ENCODE data around the gene ARMCX1.
A peak's percentile ranks its signal among the peaks of the same experiment; 100 is the strongest.
"Not testable (repeated sequence)": the region's sequence is repeated elsewhere in the genome, so short reads cannot be mapped to it uniquely, and the experiment has no call there.

Gene ARMCX1

DNA sequence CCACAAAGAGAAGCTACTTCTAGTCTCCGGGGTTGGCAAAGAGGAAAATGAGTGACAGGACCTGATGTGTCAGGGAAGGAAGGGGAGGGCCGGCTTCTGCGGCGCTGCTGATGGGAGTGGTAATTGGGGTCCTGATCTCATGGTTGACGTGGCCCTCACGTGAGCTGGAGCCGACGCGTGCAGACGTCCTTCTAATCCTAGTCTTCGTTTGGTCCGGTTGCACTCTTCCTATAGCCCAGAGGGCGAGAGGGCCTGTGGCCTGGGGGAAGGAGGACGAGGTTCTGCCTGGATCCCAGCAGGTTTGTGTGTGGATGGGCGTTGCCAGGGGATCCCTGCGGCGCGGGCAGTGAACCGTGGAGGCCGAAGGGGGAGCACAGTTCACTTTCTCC is at the start of gene ARMCX1:
ARMCX1 (plus strand) TSS at position 186 of the 389 bp plus-strand sequence. CDS start 2,384 bp downstream, outside the sequence.
- DNase-seq (ENCODE audit: insufficient read length, low spot score) (no peak), FAIRE-seq (no peak)

DNA sequence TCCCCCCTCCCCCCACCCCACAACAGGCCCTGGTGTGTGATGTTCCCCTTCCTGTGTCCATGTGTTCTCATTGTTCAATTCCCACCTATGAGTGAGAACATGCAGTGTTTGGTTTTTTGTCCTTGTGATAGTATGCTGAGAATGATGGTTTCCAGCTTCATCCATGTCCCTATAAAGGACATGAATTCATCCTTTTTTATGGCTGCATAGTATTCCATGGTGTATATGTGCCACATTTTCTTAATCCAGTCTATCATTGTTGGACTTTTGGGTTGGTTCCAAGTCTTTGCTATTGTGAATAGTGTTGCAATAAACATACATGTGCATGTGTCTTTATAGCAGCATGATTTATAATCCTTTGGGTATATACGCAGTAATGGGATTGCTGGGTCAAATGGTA is 47.4 kb upstream of the ARMCX1 start:
- DNase-seq (ENCODE audit: insufficient read length, low spot score); FAIRE-seq: not testable (repeated sequence)

DNA sequence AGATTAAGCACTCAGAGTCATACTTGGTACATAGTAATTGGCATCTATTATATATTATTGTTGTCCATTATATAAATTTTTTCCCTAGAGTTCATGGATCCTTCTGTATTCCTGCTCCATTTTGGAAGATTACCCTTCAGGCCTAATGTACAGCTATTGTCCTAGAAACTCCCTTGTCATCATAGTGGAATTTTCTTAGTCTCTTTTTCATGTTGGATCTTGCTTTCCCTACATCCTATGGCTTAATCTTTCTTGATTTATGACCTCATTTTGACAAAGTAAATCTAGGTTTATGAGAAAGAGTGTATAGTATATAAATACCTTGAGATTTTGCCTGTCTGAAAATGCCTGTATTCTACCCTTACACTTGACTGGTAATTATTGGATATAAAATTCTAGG is 43.0 kb upstream of the ARMCX1 start:
- DNase-seq (ENCODE audit: insufficient read length, low spot score): no peak
- no peak for FAIRE-seq

DNA sequence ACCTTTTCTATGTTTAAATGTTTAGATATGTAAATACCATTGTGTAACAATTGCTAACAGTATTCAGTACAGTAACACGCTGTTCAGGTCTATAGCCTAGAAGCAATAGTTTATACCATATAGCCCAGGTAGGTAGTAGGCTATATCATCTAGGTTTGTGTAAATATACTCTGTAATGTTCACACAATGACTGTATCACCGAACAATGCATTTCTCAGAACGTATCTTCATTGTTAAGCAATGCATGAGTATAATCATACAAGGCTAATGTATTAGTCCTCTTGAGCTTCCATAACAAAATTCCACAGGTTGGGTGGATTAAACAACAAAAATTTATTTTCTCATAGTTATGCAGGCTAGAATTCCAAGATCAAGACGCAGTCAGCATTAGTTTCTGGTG is 42.4 kb upstream of the ARMCX1 start:
- FAIRE-seq: no peak
- no peak for DNase-seq (ENCODE audit: insufficient read length, low spot score)

DNA sequence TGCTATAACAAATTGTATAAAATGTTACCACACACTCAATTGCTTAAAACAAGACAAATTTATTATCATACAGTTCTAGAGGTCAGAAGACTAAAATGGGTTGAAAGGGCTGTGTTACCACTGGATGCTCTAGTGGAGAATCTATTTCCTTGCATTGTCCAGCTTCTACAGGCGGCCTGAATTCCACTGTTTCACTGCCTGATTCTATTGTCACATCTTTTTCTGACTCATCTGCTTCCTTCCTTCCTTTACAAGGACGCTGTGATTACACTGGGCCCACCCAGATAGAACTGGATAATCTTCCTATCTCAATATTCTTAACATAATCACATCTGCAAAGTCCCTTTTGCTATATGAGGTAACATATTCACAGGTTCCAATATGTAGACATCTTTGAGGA is 19.4 kb upstream of the ARMCX1 start:
- DNase-seq (ENCODE audit: insufficient read length, low spot score) (no peak), FAIRE-seq (no peak)

DNA sequence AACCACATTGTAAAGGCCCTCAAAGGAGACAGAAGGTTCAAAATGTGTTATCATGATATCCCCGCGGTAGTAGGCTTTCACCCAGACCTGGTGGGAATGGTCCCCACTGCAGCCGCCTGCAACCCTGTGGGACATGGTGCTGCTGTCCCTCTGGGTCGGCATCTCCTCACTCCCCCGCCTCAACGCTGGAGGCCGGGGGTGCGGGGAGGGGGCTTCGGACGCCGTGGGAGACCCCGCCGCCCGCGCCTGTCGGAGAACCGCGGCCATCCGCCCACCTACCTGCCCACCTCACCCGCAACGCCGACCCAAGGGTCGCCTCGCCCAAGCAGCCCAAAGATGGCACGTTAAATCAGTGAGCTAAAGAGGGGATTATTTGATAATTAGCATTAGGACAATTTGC is 11.2 kb upstream of the ARMCX1 start:
- no peak for DNase-seq (ENCODE audit: insufficient read length, low spot score)
- no peak for FAIRE-seq

DNA sequence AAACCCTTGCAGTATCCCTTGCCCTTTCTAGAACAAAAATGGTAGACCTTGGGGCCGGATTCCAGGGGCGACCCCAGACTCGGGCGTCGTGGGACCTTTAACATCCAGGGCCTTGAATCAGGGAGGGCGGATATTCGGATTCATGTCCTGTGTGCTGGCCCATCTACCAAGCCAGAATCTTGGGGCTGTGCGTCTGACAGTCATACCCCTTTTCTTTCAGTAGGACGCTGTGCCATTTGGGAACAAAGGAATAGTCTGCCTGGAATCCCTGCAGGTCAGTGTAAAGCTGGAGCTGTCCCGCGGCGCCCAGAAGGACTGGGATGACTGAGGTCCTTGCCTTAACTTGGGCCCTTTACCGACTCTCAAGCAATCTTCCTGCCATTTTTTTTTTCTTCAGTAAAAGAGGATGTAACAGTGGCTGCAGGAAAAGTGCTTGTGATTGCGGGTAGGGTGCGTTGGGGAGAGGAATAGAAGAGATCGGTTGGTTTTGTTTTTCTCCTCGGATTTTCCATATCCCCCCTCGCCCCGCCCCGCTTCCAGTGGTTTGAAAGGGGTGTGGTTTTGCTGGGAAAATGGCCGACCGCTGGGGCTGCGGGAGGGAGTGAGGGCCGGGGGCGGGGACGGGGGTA is 518 bp downstream of the ARMCX1 start:
- FAIRE-seq (no peak), DNase-seq (ENCODE audit: insufficient read length, low spot score) (no peak)

DNA sequence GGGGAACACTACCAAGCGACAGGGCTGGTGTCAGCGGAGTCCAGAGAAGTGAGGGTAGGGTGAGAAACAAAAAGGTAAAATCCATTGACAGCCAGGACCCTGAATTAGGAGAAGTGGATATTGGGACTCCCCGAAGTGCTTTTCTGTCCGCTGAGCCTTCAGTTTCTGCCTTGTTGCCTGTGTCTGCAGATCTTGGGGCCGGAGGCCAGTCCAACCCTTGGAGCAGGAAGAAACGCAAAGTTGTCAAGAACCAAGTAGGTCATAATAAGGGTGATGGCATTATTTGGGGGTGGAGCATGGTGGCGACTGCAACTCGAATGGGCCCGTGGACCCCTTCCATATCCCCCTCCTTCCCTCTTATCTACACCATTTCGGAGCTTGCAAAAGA is 1.0 kb downstream of the ARMCX1 start:
- FAIRE-seq (no peak), DNase-seq (ENCODE audit: insufficient read length, low spot score) (no peak)

DNA sequence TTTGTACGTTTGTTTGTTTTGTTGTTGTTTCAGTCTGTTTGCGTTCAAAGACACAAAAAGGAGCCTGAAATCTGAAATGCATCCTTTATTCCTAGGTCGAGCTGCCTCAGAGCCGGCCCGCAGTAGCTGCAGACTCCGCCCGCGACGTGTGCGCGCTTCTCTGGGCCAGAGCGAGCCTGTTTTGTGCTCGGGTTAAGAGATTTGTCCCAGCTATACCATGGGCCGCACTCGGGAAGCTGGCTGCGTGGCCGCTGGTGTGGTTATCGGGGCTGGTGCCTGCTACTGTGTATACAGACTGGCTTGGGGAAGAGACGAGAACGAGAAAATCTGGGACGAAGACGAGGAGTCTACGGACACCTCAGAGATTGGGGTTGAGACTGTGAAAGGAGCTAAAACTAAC is 2.4 kb downstream of the ARMCX1 start:
- DNase-seq (ENCODE audit: insufficient read length, low spot score) (no peak), FAIRE-seq (no peak)

DNA sequence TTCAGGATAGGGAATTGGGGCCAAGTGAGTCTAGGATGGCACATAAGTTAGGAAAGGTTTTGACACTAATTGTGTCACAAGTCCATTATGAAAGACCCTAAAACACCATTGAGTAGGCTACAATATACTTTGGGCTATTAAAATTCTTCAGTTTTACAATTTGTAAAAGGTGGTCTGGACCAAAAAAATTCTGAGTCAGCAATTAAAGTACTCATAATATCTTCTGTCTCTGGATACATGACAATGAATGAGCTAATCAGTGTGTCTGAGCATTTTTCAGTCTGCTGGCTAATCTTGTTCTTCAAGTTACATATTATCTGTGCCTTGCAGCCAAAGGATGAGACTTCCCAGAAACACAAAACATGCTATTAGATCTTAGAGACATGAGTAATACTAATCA is 14.3 kb downstream of the ARMCX1 start:
- FAIRE-seq (no peak), DNase-seq (ENCODE audit: insufficient read length, low spot score) (no peak)

DNA sequence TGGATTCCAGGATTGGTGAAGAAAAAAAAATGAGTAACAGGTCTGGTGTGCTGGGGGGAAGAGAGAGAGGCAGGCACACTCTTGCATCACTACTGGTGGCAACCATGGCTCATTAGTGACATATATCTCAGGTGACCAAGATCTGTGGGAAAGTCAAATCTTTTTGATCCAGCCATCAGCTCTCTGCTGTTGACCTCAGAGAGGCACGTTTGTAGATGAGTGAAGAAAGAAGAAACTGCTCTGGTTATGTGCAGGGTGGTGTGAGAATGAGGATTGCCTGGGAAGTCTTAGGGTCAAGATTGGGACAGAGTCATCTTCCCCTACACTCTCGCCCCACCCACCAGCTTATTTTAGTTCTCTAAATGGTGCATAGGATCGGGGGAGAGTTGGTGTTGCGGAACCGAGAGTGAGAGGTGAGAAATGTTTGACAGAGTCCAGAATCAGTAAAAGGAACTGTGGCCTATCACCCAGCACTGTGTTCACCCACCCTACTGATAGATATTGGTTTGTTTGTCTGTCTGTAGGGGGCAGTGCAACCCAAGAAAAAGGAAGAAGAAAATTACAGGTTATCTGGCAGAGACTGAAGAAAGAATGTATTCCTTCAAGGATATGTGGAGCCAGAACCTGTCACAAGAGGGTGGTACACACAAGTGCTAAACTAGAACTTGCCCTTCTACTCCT is 45.5 kb downstream of the ARMCX1 start:
- peak; percentile 32 for DNase-seq (ENCODE audit: insufficient read length, low spot score)

DNA sequence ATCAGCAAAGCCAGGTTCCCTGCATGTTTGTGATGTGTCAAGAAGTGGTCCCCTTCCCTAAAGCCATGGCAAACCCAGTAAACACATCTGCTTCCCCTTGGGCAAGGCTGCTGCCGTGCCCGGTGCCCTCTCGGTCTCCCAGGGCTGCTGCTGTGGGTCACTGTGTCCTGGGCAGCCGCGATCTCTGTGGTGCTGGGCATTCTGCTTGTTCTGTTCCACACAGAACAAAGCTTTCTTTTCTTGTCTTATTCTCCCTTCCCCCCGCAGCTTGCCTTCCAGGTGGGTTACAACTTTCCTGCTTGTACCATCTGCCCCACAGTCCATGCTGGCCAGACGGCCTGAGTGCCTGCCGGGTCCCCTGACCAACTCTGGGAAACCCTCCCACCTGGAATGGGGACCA is 49.2 kb downstream of the ARMCX1 start:
- FAIRE-seq: peak; percentile 48
- not testable (repeated sequence) for DNase-seq (ENCODE audit: insufficient read length, low spot score)

More for the DNA sequence above, 45.5 kb downstream of the ARMCX1 start:
- FAIRE-seq: peak; percentile 100

DNA sequence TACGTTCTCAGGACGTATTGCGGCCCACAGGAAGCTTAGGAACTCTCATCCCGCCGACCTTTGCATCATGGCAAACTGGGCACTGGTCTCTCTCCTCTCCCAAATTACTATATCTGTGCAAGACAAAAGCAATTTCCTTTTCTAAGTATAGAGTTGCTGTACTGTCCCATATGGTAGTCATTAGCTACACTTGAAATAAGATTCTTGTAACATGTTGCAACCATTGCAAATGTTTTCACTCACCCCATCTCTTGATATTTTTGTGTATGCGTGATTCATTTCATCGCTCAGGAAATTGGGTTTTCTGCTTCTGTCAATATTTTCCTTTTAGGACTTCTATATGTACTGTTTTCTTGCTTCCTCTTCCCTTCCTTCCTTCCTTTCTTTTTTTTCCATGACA is 51.7 kb downstream of the ARMCX1 start:
- FAIRE-seq: no peak
- DNase-seq (ENCODE audit: insufficient read length, low spot score): no peak

Data from GM19239 (cell line).